Posterior vena cava (tissue), 2 donors: Measurements from ENCODE around the gene COL28A1. TPM values are rescaled to one million over a fixed set of nuclear protein-coding genes. Genes with fewer than 3 reads are reported as not detected.

Experiments
- DNase-seq: peaks from one replicate; pipeline ENCODE4 v3.0.0-alpha.2; 2020; ENCODE audit warnings: low spot score
- intact Hi-C, 2 donors: fragments of 100-400 bp; cut with DNase I; formaldehyde crosslinking; loops; one replicate each; pipeline versions ENCODE4 v1.14.1 to v1.14.2; 2022 to 2023
- total RNA-seq, 2 donors: library from RNA; stranded (reverse); fragmentation: NEBNext Ultra II Directional; extraction: Animal tissue kit (Norgen Biotek cat#: 25700); gene quantifications; one replicate each; pipeline ENCODE4 v1.2.1, GENCODE V29; 2021
- donor health status: DM: yes; HTN: yes; CAD: no.
- donor health status: DM: yes; HTN: yes; CAD: no.

Gene COL28A1
- total RNA-seq, 2 donors from 2014 or later: 0.46 to 1.0 TPM

DNA sequence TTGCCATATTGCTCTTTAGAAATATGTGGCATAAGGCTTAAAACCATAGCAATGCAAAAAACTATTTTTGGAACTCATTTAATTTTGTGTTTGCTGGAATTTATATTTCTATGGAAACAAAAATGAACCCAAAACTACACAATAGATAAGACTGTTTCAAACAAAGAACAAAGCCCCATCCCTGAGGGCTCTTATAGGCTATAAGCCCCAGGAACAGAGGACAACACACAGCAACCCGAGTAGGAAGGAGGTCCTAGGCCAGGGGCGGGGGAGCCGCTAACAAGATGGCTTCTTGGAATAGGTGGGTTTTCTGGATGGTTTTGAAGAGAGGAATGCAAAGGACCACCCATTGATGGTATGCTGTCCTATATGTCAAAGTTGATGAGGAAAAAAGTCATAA is 8.6 kb downstream of the COL28A1 start:
- no peak for DNase-seq
- intact Hi-C loops: loop anchor here in 1 of 2 donors (2.0 kb wide), 1 partner anchor 40 kb away; the partner anchor contains the start of gene MIOS

DNA sequence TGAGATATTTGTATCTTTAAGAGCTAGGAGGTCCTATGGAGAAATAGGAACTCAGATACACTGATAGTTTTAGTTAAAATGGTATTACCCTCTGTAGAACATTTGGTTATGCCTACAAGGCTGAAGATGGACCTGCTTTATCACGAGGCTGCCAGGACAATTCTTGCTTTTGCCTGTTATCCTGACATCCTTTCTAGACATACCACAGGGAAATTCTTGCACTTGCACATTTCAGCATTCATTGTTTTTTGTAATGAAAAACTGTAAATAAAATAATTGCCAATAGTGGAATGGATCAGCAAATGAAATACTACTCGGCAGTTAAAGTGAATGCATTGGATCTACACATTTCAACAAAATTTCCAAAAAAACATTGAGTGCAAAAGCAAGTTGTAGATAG is 9.7 kb downstream of the COL28A1 start:
- intact Hi-C loops: loop anchor here in 1 of 2 donors (2.0 kb wide), 1 partner anchor 41 kb away; the partner anchor contains the start of gene MIOS
- DNase-seq: no peak

GRCh38 chr7:7524121-7524520 is 11.6 kb downstream of the COL28A1 start:
- intact Hi-C loops: no loop called here
- DNase-seq: no peak

DNA sequence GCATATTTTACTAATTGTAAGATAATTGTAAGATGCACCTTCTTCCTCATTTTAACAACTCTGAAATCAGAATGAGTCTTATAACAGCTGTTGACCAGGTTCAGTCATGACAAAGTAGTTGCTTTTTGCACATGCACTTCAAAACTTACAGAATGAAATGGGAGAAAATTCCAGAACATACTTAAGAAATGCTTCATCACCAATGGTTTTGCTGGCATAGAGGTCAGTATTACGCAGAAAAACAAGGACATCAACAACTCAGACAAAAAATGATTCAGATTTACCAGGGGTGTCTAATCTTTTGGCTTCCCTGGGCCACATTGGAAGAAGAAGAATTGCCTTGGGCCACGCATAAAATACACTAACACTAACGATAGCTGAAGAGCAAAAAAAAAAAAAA is 13.3 kb downstream of the COL28A1 start:
- DNase-seq: no peak
- intact Hi-C loops: no loop called here

GRCh38 chr7:7521259-7521658 is 14.4 kb downstream of the COL28A1 start:
- intact Hi-C loops: no loop called here
- DNase-seq: no peak

GRCh38 chr7:7519528-7519927 is 16.1 kb downstream of the COL28A1 start:
- intact Hi-C loops: no loop called here
- DNase-seq: no peak

DNA sequence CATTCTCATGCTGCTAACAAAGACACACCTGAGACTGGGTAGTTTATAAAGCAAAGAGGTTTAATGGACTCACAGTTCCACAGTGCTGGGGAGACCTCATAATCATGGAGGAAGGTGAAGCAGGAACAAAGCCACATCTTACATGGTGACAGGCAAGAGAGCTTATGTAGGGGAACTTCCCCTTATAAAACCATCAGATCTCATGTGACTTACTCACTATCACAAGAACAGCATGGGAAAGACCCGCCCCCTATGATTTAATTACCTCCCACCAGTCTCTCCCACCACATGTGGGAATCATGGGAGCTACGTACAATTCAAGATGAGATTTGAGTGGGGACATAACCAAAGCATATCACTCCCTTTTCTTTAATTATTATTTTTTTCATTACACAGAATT is 16.6 kb downstream of the COL28A1 start:
- no peak for DNase-seq
- intact Hi-C loops: no loop called here

GRCh38 chr7:7517754-7518153 is 17.9 kb downstream of the COL28A1 start:
- intact Hi-C loops: no loop called here
- DNase-seq: no peak

DNA sequence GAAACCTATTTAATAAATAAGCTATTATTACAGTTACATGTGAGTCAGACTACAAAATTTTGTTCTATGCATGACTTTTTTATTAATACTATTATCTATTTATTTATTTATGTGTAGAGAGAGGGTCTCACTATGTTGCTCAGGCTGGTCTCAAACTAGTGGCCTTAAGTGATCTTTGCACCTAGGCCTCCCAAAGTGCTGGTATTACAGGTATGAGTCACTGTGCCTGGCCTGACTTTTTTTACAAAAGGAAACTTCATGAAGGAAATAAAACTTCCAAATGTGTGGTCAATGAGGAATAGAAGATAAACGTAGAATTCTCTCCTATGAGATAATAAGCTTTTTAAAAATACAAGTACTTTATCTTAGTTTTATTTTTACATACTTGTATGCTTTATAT is 19.0 kb downstream of the COL28A1 start:
- no peak for DNase-seq
- intact Hi-C loops: no loop called here

DNA sequence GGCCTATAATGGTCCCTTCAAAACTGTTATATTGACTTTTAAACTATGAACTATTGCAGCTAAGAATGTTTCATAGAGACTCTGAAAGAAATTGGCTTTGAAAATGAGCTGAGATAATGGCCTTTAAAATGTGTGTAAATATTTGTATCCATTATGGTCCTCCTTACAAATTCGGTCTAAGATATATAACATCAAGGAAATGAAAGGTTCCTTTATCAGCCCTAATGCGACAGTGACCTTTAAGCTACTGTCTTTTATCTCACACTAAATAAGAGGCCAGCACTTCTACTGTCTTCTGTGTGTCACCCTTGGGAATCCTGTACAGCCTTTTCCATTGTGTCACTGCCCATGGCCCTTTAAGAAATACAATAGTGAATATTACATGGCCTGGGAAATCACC is 19.5 kb downstream of the COL28A1 start:
- DNase-seq: no peak
- intact Hi-C loops: no loop called here

DNA sequence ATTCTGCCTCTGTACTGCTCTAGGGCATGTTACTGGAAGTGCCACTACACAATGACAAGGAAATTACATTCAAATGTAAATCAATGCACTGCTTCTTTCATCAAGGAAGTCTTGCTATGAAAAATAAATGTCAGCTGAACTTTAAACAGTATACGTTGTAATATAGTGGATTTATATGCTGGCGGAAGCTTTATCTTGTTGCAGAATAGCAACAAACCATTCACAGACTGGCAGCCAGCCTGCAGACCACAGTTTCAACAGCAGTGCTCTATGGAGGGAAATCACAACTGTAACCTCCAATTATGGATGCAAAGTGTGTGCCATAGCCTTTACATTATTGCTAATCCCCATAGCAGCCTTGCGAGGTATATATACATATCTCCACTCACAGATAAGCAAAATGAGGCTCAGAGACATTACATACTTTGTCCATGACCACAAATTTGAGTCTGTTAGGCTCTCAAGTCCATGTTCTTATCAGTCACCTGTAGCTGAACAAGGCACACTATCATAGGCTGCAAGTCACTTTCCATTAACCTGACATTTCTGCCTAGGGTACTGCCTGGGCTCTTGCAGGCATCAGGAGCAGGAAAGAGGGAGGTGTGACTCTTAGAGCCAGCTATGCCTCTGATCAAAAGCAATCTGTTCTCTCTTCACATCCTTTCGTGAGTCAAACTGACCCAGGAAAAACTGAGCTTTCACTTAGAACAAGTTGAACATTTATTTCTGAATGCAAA is 22.6 kb downstream of the COL28A1 start:
- intact Hi-C loops: no loop called here
- DNase-seq: no peak

DNA sequence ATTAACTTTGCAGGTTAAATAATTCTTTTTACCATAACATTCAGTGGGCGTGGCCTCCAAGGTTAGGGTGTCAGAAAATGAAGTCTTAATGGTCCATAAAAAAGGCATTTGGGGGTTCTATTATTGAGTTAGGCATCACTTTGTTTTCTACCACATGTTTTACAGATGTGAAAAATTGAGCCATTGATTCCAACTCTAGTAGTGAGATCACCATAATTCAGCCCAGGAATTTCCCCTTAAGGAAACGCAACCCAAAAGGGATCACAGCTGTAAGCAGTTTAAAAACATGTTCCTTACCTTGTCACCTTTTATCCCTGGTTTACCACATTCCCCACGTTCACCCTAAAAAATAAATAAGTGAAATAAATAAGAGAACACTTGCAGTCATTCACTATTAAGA is 24.9 kb downstream of the COL28A1 start:
- intact Hi-C loops: no loop called here
- DNase-seq: no peak

DNA sequence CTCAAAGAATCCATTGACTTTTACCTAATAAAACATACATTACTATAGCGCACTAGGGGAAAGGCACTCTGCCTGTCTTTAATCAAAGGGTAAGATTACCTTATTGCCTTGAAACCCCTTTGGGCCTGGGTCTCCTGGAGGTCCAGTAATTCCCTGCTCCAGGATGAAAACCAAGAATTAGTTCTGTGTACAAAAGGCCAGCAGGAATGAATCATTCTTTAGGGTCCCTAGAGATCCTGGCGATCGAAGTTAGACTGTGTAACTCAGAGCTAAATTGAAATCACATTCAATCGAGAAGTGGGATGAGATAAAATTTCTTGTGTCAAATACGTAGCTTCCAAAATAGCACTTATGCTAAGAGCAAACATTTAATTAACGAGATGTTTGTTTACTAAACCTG is 29.8 kb downstream of the COL28A1 start:
- DNase-seq: no peak
- intact Hi-C loops: no loop called here

DNA sequence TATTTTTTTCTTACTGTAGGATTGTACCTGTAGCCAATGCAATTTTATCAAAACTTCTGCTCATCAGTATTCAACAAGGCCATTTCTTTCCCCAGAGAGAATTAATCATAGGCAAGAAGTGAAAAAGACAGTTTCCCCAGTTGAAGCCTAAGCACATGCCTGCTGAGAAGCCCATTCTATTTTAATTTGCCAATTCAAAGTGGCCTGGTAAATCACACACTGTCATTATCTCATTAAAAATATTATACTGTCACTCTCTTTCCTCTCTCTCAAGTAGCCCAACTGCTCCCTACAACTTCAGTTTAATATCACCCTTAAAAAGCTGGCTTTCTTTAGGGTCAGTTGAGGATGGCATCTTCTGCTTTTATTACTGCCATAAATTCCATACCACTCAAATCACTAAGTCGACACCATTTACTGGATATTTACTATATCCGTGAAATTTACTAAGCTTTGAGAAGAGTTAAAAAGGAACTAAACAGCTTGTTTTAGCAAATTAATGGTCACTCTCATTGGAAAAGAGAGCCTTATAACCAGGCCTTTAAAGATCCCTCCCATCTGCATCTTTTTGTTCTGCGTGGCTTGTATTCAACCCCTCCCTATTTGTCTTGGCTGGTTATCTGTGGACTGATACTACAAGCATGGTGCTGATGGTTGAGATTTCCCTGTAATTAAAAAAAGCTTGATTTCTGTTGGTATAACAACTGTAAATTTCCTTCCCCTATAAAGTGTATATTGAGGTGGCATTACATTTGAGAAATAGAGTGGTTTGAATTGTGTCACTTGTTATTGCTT is 30.6 kb downstream of the COL28A1 start:
- intact Hi-C loops: no loop called here
- DNase-seq: no peak

DNA sequence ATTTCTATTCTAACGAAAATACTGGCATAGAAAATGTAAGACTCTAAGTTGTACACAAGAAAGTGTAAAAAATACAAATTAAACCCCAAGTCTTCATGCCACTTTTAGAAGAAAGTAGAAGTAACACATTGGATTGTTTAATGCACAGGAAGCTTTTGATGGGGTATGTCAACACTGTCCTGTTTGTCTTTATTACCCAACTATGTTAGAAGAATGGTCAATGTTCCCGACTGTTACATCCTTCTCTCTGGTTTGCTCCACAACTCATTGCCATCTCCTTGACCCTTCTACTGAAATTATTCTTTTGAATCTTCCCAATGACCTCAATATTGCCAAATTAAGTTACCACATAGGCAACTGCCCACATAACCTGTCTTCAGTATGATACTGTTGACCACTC is 35.8 kb downstream of the COL28A1 start:
- intact Hi-C loops: no loop called here
- no peak for DNase-seq

GRCh38 chr7:7498856-7499255 is 36.8 kb downstream of the COL28A1 start:
- no peak for DNase-seq
- intact Hi-C loops: no loop called here

DNA sequence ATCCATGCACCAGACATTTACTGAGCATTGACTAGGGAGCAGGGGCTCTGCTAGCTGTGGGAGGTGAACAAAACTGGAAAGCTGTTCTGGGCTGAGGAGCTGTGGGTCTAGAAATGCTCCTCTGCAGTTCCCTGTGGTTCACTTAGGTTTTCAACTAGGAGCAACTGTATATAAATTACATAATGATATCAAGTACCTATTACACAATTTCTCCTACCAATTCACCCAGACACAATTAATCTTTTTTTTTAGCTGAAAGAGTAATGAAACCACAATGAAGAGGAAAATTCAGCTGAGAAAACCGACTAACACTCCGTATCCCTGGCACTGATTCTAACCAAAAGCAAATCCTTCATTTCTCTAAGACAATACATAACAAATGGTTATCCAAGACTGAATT is 39.4 kb downstream of the COL28A1 start:
- intact Hi-C loops: no loop called here
- DNase-seq: no peak

DNA sequence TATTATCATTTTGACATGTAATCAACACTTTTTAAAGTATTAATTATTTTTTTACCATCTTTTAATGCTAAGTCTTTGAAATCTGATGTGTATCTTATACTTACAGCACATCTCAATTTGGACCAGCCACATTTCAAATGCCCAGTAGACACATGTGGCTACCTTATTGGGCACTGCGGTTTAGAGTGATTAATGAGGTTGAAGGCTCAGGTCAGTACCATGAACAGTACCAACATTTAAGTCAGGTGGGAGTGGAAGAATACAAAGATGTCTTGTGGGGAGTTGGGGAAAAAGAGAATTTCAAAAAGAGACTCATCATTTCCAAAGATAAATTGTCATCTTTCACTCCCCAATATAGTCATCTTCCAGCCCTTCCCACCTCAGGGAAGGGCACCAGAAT is 40.5 kb downstream of the COL28A1 start:
- intact Hi-C loops: no loop called here
- no peak for DNase-seq

DNA sequence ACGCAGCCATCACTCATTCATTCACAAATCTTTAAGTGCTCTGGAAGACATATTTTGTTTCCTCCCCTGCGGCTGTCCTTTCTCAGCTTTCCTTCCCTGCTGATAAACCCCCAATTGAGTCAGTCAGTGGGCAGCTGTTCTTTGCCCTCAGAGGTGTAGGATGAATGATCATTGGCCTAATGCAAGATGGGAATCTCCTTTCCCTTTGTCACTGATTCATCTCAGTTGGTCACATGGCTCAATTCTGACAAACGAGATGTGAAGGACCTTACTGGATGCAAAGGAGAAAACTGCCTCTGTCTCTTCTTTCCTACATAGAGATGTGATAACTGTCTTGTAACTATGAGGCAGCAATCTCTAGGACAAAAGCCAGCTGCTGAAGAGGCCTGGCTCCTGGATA is 44.6 kb downstream of the COL28A1 start:
- intact Hi-C loops: no loop called here
- no peak for DNase-seq

GRCh38 chr7:7490003-7490402 is 45.7 kb downstream of the COL28A1 start:
- intact Hi-C loops: no loop called here
- no peak for DNase-seq

GRCh38 chr7:7489546-7489945 is 46.1 kb downstream of the COL28A1 start:
- no peak for DNase-seq
- intact Hi-C loops: no loop called here
